Myocyte (in vitro differentiated cells): ENCODE measurements around the gene NIN. TPM values are rescaled to one million over a fixed set of nuclear protein-coding genes. Genes with fewer than 3 reads are reported as not detected.
A peak's percentile ranks its signal among the peaks of the same experiment; 100 is the strongest.

ENCODE experiments used
- DNase-seq: peaks from one replicate; pipeline ENCODE4 v3.0.0-alpha.2; 2012; ENCODE audit warnings: low read depth
- polyA plus RNA-seq: library from polyadenylated mRNA; unstranded; fragments of >200 nt; gene quantifications from one replicate; pipeline ENCODE4 v1.2.1, GENCODE V29; 2012; ENCODE audit warnings: missing spikeins
- total RNA-seq: library from RNA; depleted of rRNA; stranded (reverse); fragments of >200 nt; gene quantifications from 2 replicates; pipeline ENCODE4 v1.2.3, GENCODE V29; 2014

The NIN gene, protein sequence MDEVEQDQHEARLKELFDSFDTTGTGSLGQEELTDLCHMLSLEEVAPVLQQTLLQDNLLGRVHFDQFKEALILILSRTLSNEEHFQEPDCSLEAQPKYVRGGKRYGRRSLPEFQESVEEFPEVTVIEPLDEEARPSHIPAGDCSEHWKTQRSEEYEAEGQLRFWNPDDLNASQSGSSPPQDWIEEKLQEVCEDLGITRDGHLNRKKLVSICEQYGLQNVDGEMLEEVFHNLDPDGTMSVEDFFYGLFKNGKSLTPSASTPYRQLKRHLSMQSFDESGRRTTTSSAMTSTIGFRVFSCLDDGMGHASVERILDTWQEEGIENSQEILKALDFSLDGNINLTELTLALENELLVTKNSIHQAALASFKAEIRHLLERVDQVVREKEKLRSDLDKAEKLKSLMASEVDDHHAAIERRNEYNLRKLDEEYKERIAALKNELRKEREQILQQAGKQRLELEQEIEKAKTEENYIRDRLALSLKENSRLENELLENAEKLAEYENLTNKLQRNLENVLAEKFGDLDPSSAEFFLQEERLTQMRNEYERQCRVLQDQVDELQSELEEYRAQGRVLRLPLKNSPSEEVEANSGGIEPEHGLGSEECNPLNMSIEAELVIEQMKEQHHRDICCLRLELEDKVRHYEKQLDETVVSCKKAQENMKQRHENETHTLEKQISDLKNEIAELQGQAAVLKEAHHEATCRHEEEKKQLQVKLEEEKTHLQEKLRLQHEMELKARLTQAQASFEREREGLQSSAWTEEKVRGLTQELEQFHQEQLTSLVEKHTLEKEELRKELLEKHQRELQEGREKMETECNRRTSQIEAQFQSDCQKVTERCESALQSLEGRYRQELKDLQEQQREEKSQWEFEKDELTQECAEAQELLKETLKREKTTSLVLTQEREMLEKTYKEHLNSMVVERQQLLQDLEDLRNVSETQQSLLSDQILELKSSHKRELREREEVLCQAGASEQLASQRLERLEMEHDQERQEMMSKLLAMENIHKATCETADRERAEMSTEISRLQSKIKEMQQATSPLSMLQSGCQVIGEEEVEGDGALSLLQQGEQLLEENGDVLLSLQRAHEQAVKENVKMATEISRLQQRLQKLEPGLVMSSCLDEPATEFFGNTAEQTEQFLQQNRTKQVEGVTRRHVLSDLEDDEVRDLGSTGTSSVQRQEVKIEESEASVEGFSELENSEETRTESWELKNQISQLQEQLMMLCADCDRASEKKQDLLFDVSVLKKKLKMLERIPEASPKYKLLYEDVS (N-terminal part only)
- total RNA-seq = 24.1 and 43.3 TPM in 2 replicates
- polyA plus RNA-seq = 16.4 TPM

DNA sequence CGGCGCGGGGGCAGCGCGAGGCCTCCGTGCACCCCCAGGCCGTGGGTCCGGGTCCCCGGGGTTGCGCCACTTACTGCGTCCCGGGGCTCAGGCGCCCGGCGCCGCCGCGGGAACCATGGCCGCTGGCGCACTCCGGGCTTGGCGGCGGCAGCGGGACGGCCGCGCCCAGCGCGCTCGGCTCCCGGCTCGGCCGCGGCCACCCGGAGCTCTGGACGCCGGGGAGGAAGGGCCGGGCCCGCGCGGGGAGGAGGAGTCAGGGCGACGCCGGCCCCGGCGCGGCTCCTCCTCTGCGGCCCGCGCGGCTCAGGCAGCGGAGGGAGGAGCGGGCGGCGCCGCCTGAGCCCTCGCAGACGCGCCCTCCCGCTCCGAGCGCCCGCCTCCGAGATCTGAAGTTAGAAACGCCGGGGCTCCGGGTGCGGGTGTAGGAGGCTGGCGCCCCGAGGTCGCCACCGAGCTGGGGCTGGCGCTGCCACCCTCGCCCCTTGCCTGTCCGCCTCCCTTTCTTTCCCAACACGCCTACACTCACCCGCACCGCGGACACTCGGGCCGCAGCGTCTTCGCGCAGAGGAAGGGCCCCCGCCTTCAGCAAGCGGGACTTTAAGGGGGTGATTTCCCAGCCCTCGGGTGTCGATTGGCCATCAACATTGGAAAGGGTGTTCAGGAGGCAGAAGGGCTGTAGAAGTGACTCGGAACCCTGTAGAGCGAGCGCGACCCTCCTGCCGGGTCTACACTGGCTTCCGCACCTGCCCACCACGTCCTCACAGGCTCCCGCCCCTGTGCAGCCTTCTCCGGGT is at the start of gene NIN:
Gene NIN (minus strand): TSS at position 231 of the 794 bp plus-strand sequence. CDS start 9,106 bp downstream, outside the sequence.
- peak; percentile 86 for DNase-seq

DNA sequence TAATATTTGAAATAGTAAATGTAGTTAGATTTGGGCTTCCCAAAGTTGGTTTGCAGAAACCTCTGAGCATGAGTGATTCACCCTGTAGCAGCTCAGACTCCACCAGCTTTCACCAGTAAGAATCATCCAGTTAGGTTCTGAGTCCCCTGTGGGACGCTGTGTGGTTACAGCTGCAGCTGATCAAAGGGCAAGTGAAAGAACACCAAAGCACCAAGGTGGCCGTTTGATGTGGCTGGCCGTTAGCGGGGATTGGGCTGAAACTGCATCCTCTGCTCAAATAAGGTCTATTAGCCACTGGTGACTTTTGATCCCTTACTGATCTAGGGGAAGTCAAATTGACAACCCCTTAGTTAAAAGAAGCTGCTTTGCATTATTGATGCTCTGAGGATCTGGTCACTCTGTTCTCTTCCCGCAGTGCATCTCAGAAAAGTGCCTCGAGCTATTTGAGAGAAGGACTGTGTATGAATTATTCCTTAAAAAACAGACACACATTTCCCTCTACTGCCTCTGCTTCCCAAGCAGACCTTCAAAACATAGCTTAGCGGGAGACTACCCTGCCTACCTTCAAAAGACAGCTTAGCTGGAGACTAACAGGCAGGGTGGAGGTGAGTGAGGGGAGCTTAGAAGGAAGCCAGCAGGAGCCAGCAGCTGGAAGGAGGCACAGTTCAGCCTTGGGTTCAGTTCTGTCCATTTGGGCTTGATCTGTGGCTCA is 44.6 kb upstream of the NIN start:
- peak; percentile 69 for DNase-seq

DNA sequence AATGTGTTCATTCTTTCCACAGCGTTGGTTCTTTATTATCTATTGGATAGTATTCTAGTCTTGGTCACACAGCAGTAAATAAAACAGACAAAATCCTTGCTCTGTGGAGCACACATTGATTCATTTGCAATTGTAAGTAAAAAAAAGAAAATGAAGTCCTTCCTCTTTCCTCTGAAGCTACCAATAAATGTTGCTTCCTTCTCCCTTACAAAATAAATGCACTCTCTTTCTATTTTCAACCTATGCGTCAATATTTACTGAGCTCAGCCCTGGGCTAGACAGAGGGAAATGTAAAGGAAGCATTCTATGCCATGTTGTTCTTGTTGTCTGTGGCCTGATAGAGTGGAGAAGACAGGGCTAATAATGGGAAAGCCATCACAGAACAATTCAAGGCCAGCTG is 43.8 kb upstream of the NIN start:
- no peak for DNase-seq

DNA sequence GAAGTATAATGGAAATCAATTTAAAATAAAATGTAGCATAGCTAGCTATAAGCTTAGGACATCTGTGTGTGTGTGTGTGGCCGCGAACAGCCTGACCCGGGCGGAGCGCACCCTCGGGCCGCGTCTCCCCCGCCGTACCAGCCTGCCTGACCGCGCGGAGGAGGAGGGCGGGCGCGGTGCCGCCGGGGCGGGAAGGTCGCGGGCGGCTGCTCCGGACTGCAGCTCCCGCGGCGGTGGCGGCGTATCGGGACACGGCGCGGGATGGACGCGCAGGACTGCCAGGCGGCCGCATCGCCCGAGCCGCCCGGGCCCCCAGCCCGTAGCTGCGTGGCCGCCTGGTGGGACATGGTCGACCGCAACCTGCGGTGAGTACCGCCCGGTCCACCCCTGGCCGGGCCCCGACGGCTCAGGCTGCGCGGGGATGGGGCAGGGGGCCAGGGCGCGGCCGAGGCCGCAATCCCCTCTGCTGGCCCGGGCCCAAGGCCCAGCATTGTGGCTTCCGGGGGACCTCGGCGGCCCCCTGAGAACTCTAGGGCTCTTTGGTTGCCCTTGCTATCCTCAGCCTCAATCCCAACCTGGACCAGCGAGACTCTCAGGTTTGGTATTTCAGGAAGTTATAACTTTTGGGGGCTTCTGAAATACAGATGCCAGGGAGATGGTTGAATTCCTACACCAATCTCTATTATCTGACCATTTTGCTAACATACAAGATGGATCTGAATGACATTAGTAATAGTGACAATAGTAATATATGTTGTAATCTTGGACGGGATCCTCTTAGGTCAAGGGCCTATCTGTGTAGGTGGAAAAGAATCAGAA is 41.2 kb upstream of the NIN start, which contains the start of gene ABHD12B:
Gene ABHD12B (plus strand): TSS at position 140 of the 819 bp plus-strand sequence. CDS start 122 bp downstream, at position 262.
- no peak for DNase-seq

DNA sequence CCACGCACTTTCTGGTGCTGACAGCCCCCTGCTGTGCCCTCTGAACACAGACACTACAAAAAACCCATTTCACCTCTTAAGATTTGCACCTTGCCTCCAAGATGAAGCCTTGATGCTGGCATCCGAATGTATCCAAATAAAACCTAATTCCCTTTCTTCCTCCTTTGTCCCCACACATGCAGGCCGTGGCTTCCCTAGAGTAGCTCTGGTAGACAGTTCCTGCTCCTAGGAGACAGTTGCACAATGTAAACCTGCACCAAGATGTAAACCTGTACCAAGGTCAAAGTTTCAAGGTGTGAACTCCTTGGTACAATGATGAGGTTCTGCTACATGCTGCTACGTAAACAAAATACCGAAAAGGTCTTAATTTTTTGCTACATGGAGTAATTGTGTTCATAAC is 40.3 kb upstream of the NIN start:
- DNase-seq = no peak

DNA sequence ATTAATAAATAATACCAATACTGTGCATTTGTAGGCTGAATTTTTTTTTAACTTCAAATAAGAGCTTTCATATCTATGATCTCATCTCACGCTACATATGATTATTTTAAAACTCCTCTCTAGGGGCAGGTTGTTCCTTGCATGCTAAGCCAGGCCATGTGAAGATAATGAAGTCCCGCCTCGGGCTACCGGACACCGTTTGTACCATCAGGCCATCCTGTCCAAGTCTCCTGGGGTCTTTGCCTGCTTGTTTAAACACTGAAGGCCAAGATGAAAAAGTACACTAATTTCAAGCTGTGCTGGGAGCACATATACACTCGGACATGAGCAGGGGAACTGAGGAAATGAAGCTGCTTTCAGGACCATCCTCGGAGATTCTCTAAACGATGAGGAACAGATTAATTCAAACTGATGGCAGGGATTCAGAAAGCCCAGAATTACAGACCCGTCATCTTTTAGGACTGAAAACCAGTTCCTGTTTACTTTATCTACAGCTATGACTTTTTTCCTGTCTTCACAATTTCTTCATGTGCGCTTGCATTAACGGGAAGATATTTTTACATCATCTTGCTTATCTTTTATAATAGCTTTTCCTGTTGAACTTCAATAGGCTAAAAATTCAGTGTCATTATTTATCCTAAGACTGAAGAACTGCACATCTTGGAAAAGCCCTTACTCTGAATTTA is 34.6 kb upstream of the NIN start:
- DNase-seq = no peak

DNA sequence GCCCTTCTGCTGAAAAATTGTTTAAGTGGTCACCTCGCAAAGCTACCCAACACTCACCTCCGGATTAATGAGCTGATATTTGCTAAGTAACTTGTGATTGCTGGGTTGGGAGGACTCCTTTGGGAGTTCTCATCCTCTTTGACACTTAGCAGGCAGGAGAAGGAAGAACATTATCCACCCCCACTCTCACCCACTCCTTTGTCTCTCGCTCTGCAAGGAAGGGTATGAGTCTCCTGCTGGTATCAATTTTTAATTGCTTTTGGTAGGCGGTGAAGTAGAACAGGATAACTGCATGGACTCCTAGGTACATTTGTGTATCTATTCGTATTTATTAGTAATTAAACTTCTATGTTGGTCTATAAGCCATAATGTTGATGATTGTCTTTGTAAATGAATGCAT is 34.0 kb upstream of the NIN start:
- DNase-seq = no peak

DNA sequence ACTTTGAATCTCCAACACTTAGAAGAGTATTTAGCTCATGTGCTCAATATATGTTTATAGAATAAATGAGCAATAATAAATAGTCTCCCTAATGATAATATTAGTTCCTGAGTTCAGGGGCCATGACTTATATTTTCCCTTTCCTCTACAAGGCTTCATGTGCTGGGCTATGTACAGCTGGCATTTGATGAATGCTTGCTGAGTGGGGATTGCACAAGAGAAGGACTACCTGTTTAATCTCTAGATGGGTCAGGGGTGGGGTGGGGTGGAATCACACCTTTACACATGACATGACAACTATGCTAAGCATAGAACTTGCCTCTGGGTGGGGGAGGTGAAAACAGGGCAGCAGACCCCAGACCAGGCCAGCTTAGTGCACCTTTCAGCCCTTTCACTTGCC is 33.3 kb upstream of the NIN start:
- DNase-seq = no peak

DNA sequence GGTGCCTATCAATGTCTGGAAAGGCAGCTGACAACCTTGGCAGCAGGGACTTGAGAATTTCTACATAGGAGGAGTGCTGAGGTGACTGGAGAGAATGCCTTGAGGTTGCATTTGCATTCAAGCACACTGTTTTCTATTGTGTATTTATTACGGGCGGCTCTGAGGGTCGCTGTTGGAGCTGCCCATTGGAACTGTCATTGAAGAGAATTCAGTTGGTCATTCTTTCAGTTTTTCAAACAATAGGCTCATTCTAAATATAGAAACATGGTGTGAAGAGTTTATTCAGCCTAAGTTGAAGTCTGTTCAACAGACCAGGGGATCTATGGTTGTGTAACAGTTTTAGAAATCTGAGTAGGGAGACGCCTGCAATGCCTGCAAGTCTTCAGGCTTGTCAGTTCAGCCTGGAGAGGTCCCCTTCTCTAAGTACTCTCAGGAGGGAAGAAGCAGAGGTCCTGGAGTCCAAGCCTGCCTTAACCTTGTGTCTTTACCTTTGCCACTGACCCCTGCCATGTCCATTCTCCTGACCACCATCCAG is 31.1 kb upstream of the NIN start:
- no peak for DNase-seq

DNA sequence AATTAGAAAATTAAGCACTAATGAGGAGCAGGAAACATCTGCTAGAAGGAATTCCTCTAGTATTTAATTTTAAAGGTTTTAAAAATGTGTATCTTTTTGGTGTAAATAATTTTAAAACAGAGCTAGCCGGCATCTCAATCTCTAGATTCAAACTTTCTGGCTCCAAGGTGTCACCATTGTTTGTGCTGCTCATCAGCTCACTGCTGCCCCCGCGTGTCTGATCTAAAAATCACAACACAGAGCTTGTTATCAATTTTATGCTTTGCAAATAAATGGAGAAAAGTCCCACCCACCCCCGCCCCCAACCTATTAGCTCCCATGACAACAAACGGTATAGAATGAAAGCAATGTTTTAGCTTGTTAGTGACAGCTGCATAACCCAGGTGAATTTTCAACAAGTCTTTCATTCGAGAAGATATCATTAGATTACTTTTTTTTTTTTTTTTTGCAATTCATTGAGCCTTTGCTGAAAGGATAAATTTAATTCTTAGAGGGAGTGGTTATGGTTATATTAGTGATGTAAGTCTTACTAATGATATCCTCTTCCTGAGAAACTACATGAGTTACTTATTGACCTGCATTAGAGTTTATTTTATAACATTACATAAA is 29.6 kb upstream of the NIN start:
- peak; percentile 87 for DNase-seq

DNA sequence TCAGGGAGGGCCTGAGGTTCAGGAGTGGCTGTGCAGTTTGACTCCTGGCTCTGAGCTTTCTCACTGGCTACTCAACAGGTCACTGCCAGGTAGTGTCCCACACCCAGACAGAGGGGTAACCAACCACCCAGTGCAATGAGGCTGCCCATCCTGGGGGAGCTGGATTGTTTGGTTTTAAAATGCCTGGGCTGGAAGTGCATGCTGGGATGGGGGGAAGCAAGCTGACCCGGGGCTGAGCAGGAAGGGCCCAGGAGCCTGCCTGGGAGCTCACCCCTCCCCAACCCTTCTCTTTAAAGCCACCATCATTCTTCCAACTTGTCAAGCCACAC is 28.3 kb upstream of the NIN start:
- no peak for DNase-seq

DNA sequence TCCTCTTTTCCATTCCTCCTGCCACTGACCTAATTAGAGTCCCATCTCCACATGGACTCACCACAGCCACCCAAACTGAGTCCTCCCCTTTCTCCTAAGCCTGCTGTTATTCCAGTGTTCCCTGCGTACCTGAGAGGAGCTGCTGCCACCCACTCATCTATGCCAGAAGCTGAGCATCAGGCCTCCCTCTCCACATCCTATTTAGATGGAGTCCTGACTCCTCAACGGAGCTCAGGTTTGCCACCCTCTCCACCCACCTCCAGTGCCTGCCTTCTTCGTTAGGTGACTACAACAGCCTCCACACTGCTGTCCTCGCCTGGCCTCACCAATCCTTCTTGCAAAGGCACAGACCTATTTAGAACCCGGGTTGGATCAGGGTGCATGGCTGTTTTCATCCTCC is 25.7 kb upstream of the NIN start:
- DNase-seq = no peak

DNA sequence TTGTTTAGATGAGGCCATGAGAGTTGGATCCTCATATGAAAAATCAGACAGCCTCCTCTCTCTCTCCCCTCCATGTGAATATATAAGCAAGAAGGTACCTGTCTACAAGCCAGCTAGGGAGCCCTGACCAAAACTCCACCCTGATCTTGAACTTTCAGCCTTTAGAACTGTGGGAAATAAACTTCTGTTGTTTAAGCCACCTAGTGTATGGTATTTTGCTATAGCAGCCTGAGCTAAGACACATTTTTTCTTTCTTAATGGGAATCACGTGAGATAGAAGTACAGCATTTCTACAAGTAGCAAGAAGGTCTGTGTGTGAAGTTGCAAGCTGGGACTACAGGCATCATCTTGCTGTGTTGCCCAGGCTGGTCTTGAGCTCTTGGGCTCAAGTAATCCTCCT is 24.6 kb upstream of the NIN start:
- DNase-seq = no peak

DNA sequence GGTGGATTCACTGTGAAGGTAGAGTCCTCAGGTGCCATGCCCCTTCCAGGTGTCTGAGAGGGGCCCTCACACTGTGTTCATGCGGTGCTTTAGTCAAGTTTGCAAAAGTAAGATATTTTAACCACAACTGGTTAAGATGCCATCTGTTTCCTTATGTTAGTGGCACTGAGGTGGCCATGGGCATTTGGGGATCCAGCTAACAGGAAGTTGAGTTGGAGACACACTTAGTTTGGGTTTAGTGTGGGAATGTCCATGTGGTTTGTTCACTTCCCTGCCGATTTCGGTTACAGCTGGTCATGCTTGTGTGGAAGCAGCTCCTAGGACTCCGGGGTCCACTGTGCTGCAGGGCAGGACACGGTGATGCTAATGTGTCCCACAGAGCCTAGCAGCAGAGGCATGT is 23.6 kb upstream of the NIN start:
- no peak for DNase-seq

DNA sequence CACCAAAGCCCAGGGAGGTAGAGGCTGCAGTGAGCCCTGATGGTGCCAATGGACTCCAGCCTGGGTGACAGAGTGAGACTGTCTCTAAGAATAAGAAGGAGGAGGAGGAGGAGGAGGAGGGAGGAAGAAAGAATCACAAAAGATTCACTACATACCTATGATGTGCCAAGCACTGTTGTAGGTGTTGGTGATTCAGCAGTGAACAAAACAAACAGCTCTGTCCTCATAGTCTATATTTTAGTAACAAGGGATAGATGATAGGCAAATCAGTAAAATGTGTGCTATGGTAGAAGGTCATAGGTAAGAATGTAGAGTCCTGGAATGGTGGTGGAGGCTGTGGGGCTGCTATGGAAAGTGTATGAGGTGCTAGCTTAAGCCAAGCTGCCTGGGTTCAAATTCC is 22.9 kb upstream of the NIN start:
- no peak for DNase-seq

DNA sequence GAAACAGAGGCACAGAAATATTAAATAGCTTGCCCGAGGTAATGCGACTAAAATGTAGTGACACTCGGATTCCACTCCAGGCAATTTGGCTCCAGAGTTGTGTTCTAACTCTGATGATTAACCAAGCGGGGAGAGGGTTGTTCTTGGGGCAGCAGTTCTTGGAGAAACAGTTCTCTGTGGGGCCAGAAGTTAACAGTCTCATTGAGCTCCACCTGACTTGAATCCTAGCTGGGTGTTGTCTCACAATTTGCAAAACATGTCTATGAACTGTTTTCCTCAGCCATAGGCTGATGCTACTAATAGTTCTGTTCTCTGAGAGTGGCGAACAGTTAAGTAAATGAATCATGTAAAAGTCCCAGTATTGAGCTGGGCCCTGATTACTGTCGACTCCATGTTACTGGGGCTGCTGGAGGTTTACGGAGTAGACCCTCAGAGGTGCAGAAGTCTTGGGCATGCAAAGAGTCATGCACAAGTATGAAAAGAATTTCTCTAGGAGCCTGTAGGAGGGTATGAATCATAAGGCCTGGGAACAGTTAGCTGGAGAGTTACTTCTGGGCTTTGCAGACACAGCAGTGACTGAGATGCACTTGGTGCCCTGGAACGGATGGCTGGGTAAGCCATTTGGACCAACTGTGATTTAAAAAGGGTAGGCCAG is 15.4 kb upstream of the NIN start:
- DNase-seq = peak; percentile 67

DNA sequence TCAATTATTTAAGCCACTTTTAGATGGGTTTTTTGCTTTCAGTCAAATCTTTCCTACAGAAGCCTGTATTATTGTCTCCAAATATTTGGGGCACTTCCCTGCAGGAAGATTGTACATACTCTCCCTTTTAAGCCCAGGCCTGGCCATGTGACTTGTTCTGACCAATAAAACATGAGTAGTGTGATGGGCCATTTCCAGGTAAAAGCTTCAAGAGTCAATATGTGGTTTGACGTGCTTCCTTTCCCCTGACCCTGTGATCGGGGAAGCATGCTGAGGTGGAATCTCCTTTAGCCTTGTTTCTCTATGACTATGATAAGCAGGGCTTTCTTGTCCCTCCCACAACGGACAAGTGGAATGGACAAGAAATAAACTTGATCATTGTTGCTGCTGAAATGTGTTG is 14.2 kb upstream of the NIN start:
- no peak for DNase-seq
